HG03520 (cell line): ENCODE measurements around the gene PDE11A.

Experiments
- ATAC-seq: cut with Tn5 transposase; IDR thresholded peaks from one replicate; pipeline ENCODE4 v1.9.1; 2021; ENCODE audit warnings: mild to moderate bottlenecking, moderate library complexity; ENCODE audit not compliant: unreplicated experiment

Gene PDE11A

GRCh38 chr2:177930916-177931315, 141.7 kb downstream of the PDE11A start:
- ATAC-seq: no peak

GRCh38 chr2:177929662-177930522, 142.7 kb downstream of the PDE11A start:
- no peak for ATAC-seq

GRCh38 chr2:177923323-177923722, 149.3 kb downstream of the PDE11A start:
- ATAC-seq: no peak

GRCh38 chr2:177921726-177922125, 150.9 kb downstream of the PDE11A start:
- ATAC-seq: no peak

GRCh38 chr2:177917169-177917568, 155.4 kb downstream of the PDE11A start:
- ATAC-seq: no peak

GRCh38 chr2:177916342-177916741, 156.2 kb downstream of the PDE11A start:
- ATAC-seq: no peak

- ATAC-seq: no peak
Measured at GRCh38 chr2:177914247-177914646, 158.3 kb downstream of the PDE11A start.

- no peak for ATAC-seq
Measured at GRCh38 chr2:177909962-177910361, 162.6 kb downstream of the PDE11A start.

- no peak for ATAC-seq
Measured at GRCh38 chr2:177908824-177909223, 163.8 kb downstream of the PDE11A start.

- no peak for ATAC-seq
Measured at GRCh38 chr2:177908182-177908581, 164.4 kb downstream of the PDE11A start.

GRCh38 chr2:177906041-177906718, 166.4 kb downstream of the PDE11A start:
- ATAC-seq: peak; percentile 96

- ATAC-seq: no peak
Measured at GRCh38 chr2:177905640-177906039, 166.9 kb downstream of the PDE11A start.

GRCh38 chr2:177902395-177903163, 170.0 kb downstream of the PDE11A start:
- no peak for ATAC-seq

- no peak for ATAC-seq
Measured at GRCh38 chr2:177900082-177900481, 172.5 kb downstream of the PDE11A start.

- ATAC-seq: no peak
Measured at GRCh38 chr2:177897278-177897677, 175.3 kb downstream of the PDE11A start.

- no peak for ATAC-seq
Measured at GRCh38 chr2:177896587-177896986, 176.0 kb downstream of the PDE11A start.

GRCh38 chr2:177894546-177894945, 178.0 kb downstream of the PDE11A start:
- ATAC-seq: no peak

- no peak for ATAC-seq
Measured at GRCh38 chr2:177893880-177894279, 178.7 kb downstream of the PDE11A start.

- ATAC-seq: no peak
Measured at GRCh38 chr2:177891533-177891932, 181.0 kb downstream of the PDE11A start.

GRCh38 chr2:177889818-177890460, 182.6 kb downstream of the PDE11A start:
- ATAC-seq: no peak

GRCh38 chr2:177888581-177888980, 184.0 kb downstream of the PDE11A start:
- no peak for ATAC-seq
